Activated naive CD8-positive, alpha-beta T cell treated with anti-CD3 and anti-CD28 coated beads, Interleukin-2, amount 50 U/mL, for 24 hours (primary cell): ENCODE results near the gene KCNJ2.

Source experiments
- ATAC-seq: fragments of 150-1000 bp; cut with Tn5 transposase; one replicate; pipeline ENCODE4 v1.10.0; 2021
- DNase-seq: peaks from one replicate; pipeline ENCODE4 v3.0.0; 2021
- H3K27ac Mint-ChIP-seq: one replicate; pipeline ENCODE4 v1.8.0; 2021; ENCODE audit warnings: mild to moderate bottlenecking, mixed read lengths
- H3K27me3 Mint-ChIP-seq: one replicate; pipeline ENCODE4 v1.8.0; 2021; ENCODE audit warnings: mixed read lengths
- H3K36me3 Mint-ChIP-seq: one replicate; pipeline ENCODE4 v1.8.0; 2021; ENCODE audit warnings: low read depth, mixed read lengths
- H3K4me1 Mint-ChIP-seq: one replicate; pipeline ENCODE4 v1.8.0; 2021; ENCODE audit warnings: mixed read lengths
- H3K4me3 Mint-ChIP-seq: one replicate; pipeline ENCODE4 v1.8.0; 2021; ENCODE audit warnings: mild to moderate bottlenecking, moderate library complexity, mixed read lengths
- H3K9me3 Mint-ChIP-seq: one replicate; pipeline ENCODE4 v1.8.0; 2021; ENCODE audit warnings: mixed read lengths

The KCNJ2 gene

GRCh38 chr17:70205401-70205800, 36.1 kb downstream of the KCNJ2 start:
- no peaks in the 10 kb centered on the region for H3K36me3 Mint-ChIP-seq
- no peaks in the 10 kb centered on the region for H3K4me1 Mint-ChIP-seq
- no peak overlapping the region for H3K4me3 Mint-ChIP-seq
- H3K27me3 Mint-ChIP-seq: peaks cover 4% of the 10 kb centered on the region
- H3K9me3 Mint-ChIP-seq: no peaks in the 10 kb centered on the region
- DNase-seq (no peak), ATAC-seq (no peak)
- no peak overlapping the region for H3K27ac Mint-ChIP-seq

- Mint-ChIP-seq H3K27me3 (peaks cover 4% of the 10 kb centered on the region), H3K4me1 (no peaks in the 10 kb centered on the region), H3K27ac (no peak overlapping the region), H3K4me3 (no peak overlapping the region), H3K9me3 (no peaks in the 10 kb centered on the region), H3K36me3 (no peaks in the 10 kb centered on the region)
- DNase-seq (no peak), ATAC-seq (no peak)
These were observed 37.2 kb downstream of the KCNJ2 start for GRCh38 chr17:70206361-70207010.

- H3K9me3 Mint-ChIP-seq: no peaks in the 10 kb centered on the region
- no peaks in the 10 kb centered on the region for H3K36me3 Mint-ChIP-seq
- H3K27me3 Mint-ChIP-seq: peaks cover 4% of the 10 kb centered on the region
- no peak overlapping the region for H3K4me3 Mint-ChIP-seq
- H3K4me1 Mint-ChIP-seq: no peaks in the 10 kb centered on the region
- no peak overlapping the region for H3K27ac Mint-ChIP-seq
- DNase-seq (no peak), ATAC-seq (no peak)
These were observed 37.9 kb downstream of the KCNJ2 start for GRCh38 chr17:70207184-70207583.

- H3K27ac Mint-ChIP-seq: no peak overlapping the region
- H3K9me3 Mint-ChIP-seq: peaks cover 4% of the 10 kb centered on the region
- H3K36me3 Mint-ChIP-seq: no peaks in the 10 kb centered on the region
- no peaks in the 10 kb centered on the region for H3K4me1 Mint-ChIP-seq
- no peak overlapping the region for H3K4me3 Mint-ChIP-seq
- DNase-seq (no peak), ATAC-seq (no peak)
- no peaks in the 10 kb centered on the region for H3K27me3 Mint-ChIP-seq
These were observed 38.9 kb downstream of the KCNJ2 start for GRCh38 chr17:70208080-70208794.

- no peaks in the 10 kb centered on the region for H3K36me3 Mint-ChIP-seq
- no peaks in the 10 kb centered on the region for H3K4me1 Mint-ChIP-seq
- no peak overlapping the region for H3K27ac Mint-ChIP-seq
- H3K4me3 Mint-ChIP-seq: no peak overlapping the region
- H3K27me3 Mint-ChIP-seq: no peaks in the 10 kb centered on the region
- H3K9me3 Mint-ChIP-seq: peaks cover 6% of the 10 kb centered on the region
- no peak for ATAC-seq
- no peak for DNase-seq
These were observed 39.7 kb downstream of the KCNJ2 start for GRCh38 chr17:70208825-70209555.

- ATAC-seq: no peak
- Mint-ChIP-seq H3K9me3 (peaks cover 12% of the 10 kb centered on the region), H3K27ac (no peak overlapping the region), H3K36me3 (no peaks in the 10 kb centered on the region), H3K4me1 (no peaks in the 10 kb centered on the region), H3K4me3 (no peak overlapping the region), H3K27me3 (no peaks in the 10 kb centered on the region)
- DNase-seq: no peak
These were observed 46.3 kb downstream of the KCNJ2 start for GRCh38 chr17:70215656-70216055.

GRCh38 chr17:70217571-70217970, 48.2 kb downstream of the KCNJ2 start:
- ATAC-seq (no peak), DNase-seq (no peak)
- Mint-ChIP-seq H3K27me3 (no peaks in the 10 kb centered on the region), H3K9me3 (peaks cover 12% of the 10 kb centered on the region), H3K4me1 (no peaks in the 10 kb centered on the region), H3K27ac (no peak overlapping the region), H3K4me3 (no peak overlapping the region), H3K36me3 (no peaks in the 10 kb centered on the region)

- ATAC-seq (no peak), DNase-seq (no peak)
- Mint-ChIP-seq H3K4me1 (no peaks in the 10 kb centered on the region), H3K9me3 (no peaks in the 10 kb centered on the region), H3K27me3 (peaks cover 2% of the 10 kb centered on the region), H3K4me3 (no peak overlapping the region), H3K36me3 (no peaks in the 10 kb centered on the region), H3K27ac (no peak overlapping the region)
These were observed 55.9 kb downstream of the KCNJ2 start for GRCh38 chr17:70225276-70225675.
